ENCODE measurements around the gene KASH5.

DNA sequence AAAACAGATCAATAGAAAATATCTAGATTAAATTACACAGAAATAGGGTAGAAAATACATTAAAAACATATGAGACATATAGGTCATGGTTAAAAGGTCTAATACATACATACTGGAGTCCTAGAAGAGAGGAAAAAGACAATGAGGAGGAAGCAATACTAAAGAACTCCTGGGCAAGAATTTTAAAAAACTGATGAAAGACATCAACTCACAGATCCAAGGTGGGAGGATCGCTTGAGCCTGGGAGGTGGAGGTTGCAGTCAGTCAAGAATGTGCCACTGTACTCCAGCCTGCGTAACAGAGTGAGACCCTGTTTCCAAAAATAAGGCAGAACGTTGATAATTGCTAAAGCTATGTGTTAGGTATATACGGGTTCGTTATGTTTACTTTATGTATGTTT is 5.4 kb upstream of the KASH5 start:
- TF ChIP-seq POLR2A (IDR thresholded peaks at IDR 0.05) = no peak
- TF ChIP-seq, protein P1, sequence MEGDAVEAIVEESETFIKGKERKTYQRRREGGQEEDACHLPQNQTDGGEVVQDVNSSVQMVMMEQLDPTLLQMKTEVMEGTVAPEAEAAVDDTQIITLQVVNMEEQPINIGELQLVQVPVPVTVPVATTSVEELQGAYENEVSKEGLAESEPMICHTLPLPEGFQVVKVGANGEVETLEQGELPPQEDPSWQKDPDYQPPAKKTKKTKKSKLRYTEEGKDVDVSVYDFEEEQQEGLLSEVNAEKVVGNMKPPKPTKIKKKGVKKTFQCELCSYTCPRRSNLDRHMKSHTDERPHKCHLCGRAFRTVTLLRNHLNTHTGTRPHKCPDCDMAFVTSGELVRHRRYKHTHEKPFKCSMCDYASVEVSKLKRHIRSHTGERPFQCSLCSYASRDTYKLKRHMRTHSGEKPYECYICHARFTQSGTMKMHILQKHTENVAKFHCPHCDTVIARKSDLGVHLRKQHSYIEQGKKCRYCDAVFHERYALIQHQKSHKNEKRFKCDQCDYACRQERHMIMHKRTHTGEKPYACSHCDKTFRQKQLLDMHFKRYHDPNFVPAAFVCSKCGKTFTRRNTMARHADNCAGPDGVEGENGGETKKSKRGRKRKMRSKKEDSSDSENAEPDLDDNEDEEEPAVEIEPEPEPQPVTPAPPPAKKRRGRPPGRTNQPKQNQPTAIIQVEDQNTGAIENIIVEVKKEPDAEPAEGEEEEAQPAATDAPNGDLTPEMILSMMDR (IDR thresholded peaks at IDR 0.05) = no peak

Measured in esophagus squamous epithelium (tissue), 4 donors.